Measurements from ENCODE around the gene AHRR.

AHRR gene

GRCh38 chr5:370959-371810 lies 49.7 kb downstream of the AHRR start:
- H3K27ac ChIP-seq, result peak overlapping the region; percentile 75
- DNase-seq (ENCODE audit: low spot score), result no peak
- POLR2A ChIA-PET (ENCODE audit: low non-redundant PET), result no interaction called here
- TF ChIP-seq CTCF (conservative IDR thresholded peaks at IDR 0.05; ENCODE audit: low read depth), result no peak
- CTCF ChIA-PET, result interaction anchor here (0.7 kb wide), 1 partner anchor 1103 kb away, joined by 3 read pairs; no protein-coding TSS in a partner anchor

GRCh38 chr5:371811-372555 lies 50.5 kb downstream of the AHRR start:
- no peak for TF ChIP-seq CTCF (conservative IDR thresholded peaks at IDR 0.05; ENCODE audit: low read depth)
- POLR2A ChIA-PET (ENCODE audit: low non-redundant PET), result no interaction called here
- CTCF ChIA-PET, result interaction anchor here (0.6 to 0.7 kb wide), 2 partner anchors 18 to 1102 kb away, joined by 3 to 4 read pairs; no protein-coding TSS in a partner anchor
- peak overlapping the region; percentile 75 for H3K27ac ChIP-seq
- DNase-seq (ENCODE audit: low spot score), result no peak

- TF ChIP-seq CTCF (conservative IDR thresholded peaks at IDR 0.05; ENCODE audit: low read depth), result no peak
- H3K27ac ChIP-seq, result peak overlapping the region; percentile 75
- no peak for DNase-seq (ENCODE audit: low spot score)
- CTCF ChIA-PET, result interaction anchor here (0.6 kb wide), 1 partner anchor 17 kb away, joined by 4 read pairs; no protein-coding TSS in a partner anchor
- POLR2A ChIA-PET (ENCODE audit: low non-redundant PET), result no interaction called here
Observed at GRCh38 chr5:372556-372995, 51.1 kb downstream of the AHRR start.

- peak overlapping the region; percentile 75 for H3K27ac ChIP-seq
- ChIA-PET POLR2A (ENCODE audit: low non-redundant PET) (no interaction called here), CTCF (no interaction called here)
Observed at GRCh38 chr5:372996-373709, 51.6 kb downstream of the AHRR start.

GRCh38 chr5:373710-374602 lies 52.4 kb downstream of the AHRR start:
- ChIA-PET CTCF (interaction anchor here (1.1 to 1.2 kb wide), 2 partner anchors 30 to 57 kb away, joined by 3 read pairs; no protein-coding TSS in a partner anchor), POLR2A (ENCODE audit: low non-redundant PET) (no interaction called here)
- DNase-seq (ENCODE audit: low spot score), result peak; percentile 72
- H3K27ac ChIP-seq, result peak overlapping the region; percentile 75
- TF ChIP-seq CTCF (conservative IDR thresholded peaks at IDR 0.05; ENCODE audit: low read depth), result no peak

More at GRCh38 chr5:372996-373709, 51.6 kb downstream of the AHRR start:
- DNase-seq (ENCODE audit: low spot score), result no peak
- no peak for TF ChIP-seq CTCF (conservative IDR thresholded peaks at IDR 0.05; ENCODE audit: low read depth)
